Immature natural killer cell (primary cell): Measurements from ENCODE around the gene SNX6. TPM values are rescaled to one million over a fixed set of nuclear protein-coding genes. Genes with fewer than 3 reads are reported as not detected.

Source experiments
- polyA plus RNA-seq, 3 donors: library from polyadenylated mRNA; unstranded; fragments of 300-500 nt; fragmentation: Illumina TruSeq; gene quantifications; one replicate each; pipeline ENCODE4 v1.2.3, GENCODE V29; 2021

The SNX6 gene
- polyA plus RNA-seq, 3 donors from 2014 or later = 141 to 174 (median 149) TPM

Other genes starting within 250 kb of the SNX6 start
- 10 to 100 TPM; 18.9 to 26.2 (median 21.9) TPM for gene SPTSSA, start 167.9 kb downstream of the SNX6 start, polyA plus RNA-seq
- gene EAPP, start 90.4 kb downstream of the SNX6 start, polyA plus RNA-seq = 100 to 1,000 TPM in 2 of 3 donors, 10 to 100 TPM in 1; 94.9 to 192 (median 109) TPM
- 10 to 100 TPM in 2 of 3 donors, 1 to 10 TPM in 1; 9.2 to 16.1 (median 13.2) TPM for gene CFL2, start 84.4 kb upstream of the SNX6 start, polyA plus RNA-seq
- gene BAZ1A, start 245.2 kb upstream of the SNX6 start, polyA plus RNA-seq = 10 to 100 TPM in 1 of 3 donors, 1 to 10 TPM in 2; 4.0 to 17.6 (median 8.3) TPM